CD4-positive, alpha-beta T cell treated with Interleukin-17A for 1 hour (primary cell): Measurements from ENCODE around the gene GTF2IRD2.
"Not testable (repeated sequence)": the region's sequence is repeated elsewhere in the genome, so short reads cannot be mapped to it uniquely, and the experiment has no call there.

Experiments
- DNase-seq: peaks from one replicate; pipeline ENCODE4 v3.0.0-alpha.2; 2020

The GTF2IRD2 gene

DNA sequence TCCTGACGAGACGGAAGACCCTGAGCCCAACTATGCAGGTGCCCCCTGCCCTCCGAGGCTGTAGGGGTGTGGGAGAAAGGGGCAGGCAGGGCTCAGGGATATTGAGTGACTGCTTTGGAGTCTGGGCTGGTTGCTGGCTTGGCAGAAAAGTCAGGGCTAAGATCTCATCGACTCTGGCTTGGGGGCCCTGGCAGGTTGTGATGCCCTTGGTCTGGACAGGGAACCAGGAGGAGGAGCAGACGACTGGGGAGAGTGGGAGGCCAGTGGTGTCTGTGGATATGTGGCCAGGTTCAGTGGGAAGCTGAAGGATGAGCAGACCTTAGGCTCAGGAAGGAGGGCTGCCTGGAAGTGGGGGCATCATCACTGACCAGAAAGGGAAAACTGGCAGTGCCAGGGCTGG lies 67.8 kb downstream of the GTF2IRD2 start:
- not testable (repeated sequence) for DNase-seq

GRCh38 chr7:74781746-74782145 lies 69.7 kb downstream of the GTF2IRD2 start:
- not testable (repeated sequence) for DNase-seq

- DNase-seq = not testable (repeated sequence)
Measured at GRCh38 chr7:74779053-74779452, 72.4 kb downstream of the GTF2IRD2 start.

GRCh38 chr7:74775111-74775510 lies 76.3 kb downstream of the GTF2IRD2 start:
- not testable (repeated sequence) for DNase-seq

- DNase-seq = not testable (repeated sequence)
Measured at GRCh38 chr7:74773760-74774750, 77.3 kb downstream of the GTF2IRD2 start, which contains the start of gene NCF1. Gene NCF1 (plus strand): TSS chr7:74774011. CDS start chr7:74774032, 21 bp downstream.

DNA sequence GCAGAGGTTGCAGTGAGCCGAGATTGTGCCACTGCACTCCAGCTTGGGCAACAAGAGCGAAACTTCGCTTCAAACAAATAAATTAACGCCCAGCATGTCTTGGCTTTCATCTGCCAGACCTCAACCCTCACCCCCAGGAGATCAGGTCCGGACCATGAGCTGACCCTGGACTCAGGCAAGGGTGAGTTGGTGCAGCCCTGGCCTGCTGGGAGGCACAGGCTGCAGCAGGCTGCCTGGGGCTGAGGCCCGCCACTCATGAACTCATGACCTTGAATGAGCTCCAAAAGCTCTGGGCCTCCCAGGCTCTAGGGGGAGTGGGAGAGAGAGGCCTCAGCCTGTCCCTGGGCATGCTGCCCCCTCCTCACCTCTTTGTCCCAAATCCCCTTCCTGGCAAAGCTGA lies 79.3 kb downstream of the GTF2IRD2 start:
- not testable (repeated sequence) for DNase-seq

GRCh38 chr7:74770062-74770461 lies 81.3 kb downstream of the GTF2IRD2 start:
- DNase-seq = not testable (repeated sequence)

DNA sequence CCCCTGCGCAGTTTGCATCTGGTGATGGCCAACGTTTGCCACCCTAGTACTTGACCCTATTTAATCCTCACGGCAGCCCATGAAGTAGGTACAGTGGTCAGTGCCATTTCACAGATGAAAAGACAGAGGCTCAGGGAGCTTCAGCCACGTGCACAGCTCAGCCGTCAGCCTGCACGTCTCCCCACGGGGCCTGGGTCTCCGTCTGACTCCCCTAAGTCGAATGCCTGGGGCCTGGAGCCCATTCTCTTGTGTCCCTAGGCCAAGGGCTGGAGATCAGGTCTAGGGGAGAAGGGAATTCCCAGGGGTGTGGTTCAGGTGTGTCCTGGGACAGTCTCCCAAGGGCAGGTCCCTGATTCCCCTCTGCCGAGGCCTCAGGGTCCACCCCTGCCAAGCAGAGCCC lies 84.4 kb downstream of the GTF2IRD2 start:
- DNase-seq = not testable (repeated sequence)

DNA sequence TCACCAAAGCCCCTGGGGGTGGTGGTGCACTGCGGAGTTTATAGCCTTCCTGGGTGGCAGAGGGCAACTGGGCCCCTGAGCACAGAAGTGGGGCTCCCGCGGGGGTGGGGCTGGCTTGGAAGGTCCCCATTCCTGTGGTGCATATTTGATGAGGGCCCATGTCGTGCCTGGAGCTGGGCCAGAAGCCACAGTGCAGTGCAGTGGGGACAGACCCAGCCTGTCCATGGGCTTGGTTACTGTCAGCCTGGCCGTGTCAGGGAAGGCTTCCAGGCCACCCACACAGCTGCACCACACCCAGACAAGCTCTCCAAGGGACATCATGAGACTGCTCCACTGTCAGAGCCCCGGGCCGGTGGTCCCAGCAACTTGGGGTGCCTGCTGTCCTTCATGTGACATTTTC lies 84.9 kb downstream of the GTF2IRD2 start:
- DNase-seq = not testable (repeated sequence)

GRCh38 chr7:74765205-74765918 lies 86.0 kb downstream of the GTF2IRD2 start:
- not testable (repeated sequence) for DNase-seq

GRCh38 chr7:74758982-74759381 lies 92.4 kb downstream of the GTF2IRD2 start:
- not testable (repeated sequence) for DNase-seq

- not testable (repeated sequence) for DNase-seq
Measured at GRCh38 chr7:74758268-74758667, 93.1 kb downstream of the GTF2IRD2 start.

DNA sequence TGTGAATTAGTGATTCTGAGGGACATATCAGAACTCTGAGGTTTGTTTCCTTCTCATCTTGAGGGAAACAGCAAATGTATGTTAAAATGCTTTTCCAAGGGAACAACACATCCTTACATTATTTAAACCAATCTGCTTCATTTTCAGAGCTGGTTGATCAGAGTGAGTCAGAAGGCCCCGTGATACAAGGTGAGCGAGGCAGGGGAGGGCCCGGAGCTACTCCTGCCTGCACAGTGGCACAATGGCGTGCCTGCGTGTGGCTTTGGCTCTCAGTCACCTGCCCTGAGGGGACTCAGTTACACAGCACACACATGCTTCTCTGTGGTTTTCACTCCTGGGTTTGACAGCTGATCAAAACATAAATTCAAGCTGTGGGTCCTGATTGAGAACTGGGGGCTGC lies 94.7 kb downstream of the GTF2IRD2 start:
- DNase-seq = not testable (repeated sequence)

- DNase-seq = not testable (repeated sequence)
Measured at GRCh38 chr7:74753921-74754482, 97.4 kb downstream of the GTF2IRD2 start.
